GM10266 (cell line): ENCODE data around the gene COL6A1.

Experiments
- DNase-seq: peaks from one replicate; pipeline ENCODE4 v3.0.0; 2012; ENCODE audit errors: extremely low spot score
- CTCF ChIP-seq: IDR thresholded peaks from 2 replicates; pipeline ENCODE4 v1.5.1; 2012; ENCODE audit warnings: mild to moderate bottlenecking, low read depth; ENCODE audit not compliant: control insufficient read depth, insufficient read depth; ENCODE audit errors: missing control alignments

The COL6A1 gene

GRCh38 chr21:46054451-46054881, 72.9 kb downstream of the COL6A1 start:
- TF ChIP-seq CTCF: no peak
- DNase-seq: no peak
